ENCODE measurements around the gene NIM1K. TPM values are rescaled to one million over a fixed set of nuclear protein-coding genes. Genes with fewer than 3 reads are reported as not detected.

NIM1K gene
- total RNA-seq, 1 donor from 2014 or later: 0.51 TPM

DNA sequence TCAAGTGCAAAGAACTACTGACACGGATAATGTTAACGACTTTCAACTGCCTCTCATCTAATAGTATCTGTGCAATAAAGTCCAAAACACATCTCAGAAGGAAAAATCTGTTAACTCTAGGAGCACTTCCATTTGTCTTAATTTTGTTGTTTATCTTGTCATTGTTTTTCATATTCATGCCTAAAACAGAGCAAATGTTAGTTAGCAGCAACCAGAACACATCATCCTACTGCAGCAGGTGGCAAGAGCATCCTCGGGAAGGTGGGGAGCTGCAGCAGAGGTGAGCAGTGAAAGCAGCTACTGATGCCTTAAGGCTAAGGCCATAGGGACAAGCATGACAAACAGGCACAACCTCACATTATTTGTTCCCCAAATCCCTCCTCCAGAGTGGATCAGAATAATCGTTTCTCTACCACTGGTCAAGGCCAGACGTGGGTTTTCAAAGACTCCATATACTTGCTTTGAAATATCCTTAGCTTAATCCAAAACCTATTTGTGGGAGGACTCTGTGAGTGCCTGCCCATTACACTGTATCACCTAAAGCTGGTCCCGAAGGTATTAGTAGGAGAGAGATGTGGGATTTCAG, 120.1 kb downstream of the NIM1K start:
- H3K9me3 Mint-ChIP-seq: peaks cover 4% of the 10 kb centered on the region
- TF ChIP-seq, protein P1, sequence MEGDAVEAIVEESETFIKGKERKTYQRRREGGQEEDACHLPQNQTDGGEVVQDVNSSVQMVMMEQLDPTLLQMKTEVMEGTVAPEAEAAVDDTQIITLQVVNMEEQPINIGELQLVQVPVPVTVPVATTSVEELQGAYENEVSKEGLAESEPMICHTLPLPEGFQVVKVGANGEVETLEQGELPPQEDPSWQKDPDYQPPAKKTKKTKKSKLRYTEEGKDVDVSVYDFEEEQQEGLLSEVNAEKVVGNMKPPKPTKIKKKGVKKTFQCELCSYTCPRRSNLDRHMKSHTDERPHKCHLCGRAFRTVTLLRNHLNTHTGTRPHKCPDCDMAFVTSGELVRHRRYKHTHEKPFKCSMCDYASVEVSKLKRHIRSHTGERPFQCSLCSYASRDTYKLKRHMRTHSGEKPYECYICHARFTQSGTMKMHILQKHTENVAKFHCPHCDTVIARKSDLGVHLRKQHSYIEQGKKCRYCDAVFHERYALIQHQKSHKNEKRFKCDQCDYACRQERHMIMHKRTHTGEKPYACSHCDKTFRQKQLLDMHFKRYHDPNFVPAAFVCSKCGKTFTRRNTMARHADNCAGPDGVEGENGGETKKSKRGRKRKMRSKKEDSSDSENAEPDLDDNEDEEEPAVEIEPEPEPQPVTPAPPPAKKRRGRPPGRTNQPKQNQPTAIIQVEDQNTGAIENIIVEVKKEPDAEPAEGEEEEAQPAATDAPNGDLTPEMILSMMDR (IDR thresholded peaks at IDR 0.05): no peak
- H3K4me3 Mint-ChIP-seq: peak overlapping the region; percentile 99
- peak overlapping the region; percentile 95 for H3K27ac Mint-ChIP-seq
- DNase-seq (no peak), ATAC-seq (ENCODE audit: low read depth) (no peak)
- no peaks in the 10 kb centered on the region for H3K27me3 Mint-ChIP-seq
- intact Hi-C loops (cut with micrococcal nuclease): loop anchor here (2.0 to 5.0 kb wide), 4 partner anchors 17 to 1407 kb away; partner anchors contain the start of genes FBXO4 and RIMOC1
- peaks cover 59% of the 10 kb centered on the region for H3K4me1 Mint-ChIP-seq
- ChIA-PET POLR2A (interaction anchor here (0.5 to 4.3 kb wide), 17 partner anchors 8 to 404 kb away, joined by 3 to 117 read pairs (median 15); partner anchors contain the start of genes C5orf34, NNT, TMEM267 and ZNF131), CTCF (interaction anchor here (0.6 to 3.4 kb wide), 3 partner anchors 78 to 180 kb away, joined by 3 to 21 read pairs (median 18); partner anchors contain the start of gene TMEM267)
- peaks cover 45% of the 10 kb centered on the region for H3K36me3 Mint-ChIP-seq (ENCODE audit: low read depth)

DNA sequence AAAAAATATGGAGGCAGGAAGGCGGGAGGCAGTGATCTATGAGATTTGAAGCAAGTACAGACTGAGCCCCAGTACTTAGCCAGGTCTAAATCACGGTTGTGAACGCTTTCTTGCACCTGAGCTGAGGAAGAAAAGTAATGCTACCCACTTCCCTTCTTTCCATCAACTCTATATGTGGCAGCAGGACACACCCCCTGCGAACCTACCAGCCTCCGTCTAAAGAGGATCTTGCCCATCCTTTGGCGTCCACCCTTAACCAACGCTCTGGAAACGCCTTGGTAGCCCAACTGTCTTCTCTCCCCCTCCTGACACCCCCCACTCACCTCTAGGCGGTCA, 120.6 kb downstream of the NIM1K start:
- peaks cover 4% of the 10 kb centered on the region for H3K9me3 Mint-ChIP-seq
- DNase-seq: no peak
- CTCF ChIA-PET: interaction anchor here (0.6 to 3.4 kb wide), 3 partner anchors 77 to 180 kb away, joined by 3 to 21 read pairs (median 18); partner anchors contain the start of gene TMEM267
- peak; percentile 6 for ATAC-seq (ENCODE audit: low read depth)
- peaks cover 59% of the 10 kb centered on the region for H3K4me1 Mint-ChIP-seq
- H3K27ac Mint-ChIP-seq: peak overlapping the region; percentile 95
- peak overlapping the region; percentile 99 for H3K4me3 Mint-ChIP-seq
- TF ChIP-seq, protein P1 (IDR thresholded peaks at IDR 0.05): no peak
- H3K27me3 Mint-ChIP-seq: no peaks in the 10 kb centered on the region
- H3K36me3 Mint-ChIP-seq (ENCODE audit: low read depth): peaks cover 43% of the 10 kb centered on the region
- intact Hi-C loops (cut with micrococcal nuclease): loop anchor here (1.0 to 5.0 kb wide), 21 partner anchors 10 to 1442 kb away; partner anchors contain the start of genes ANXA2R, C5orf34, FBXO4 and NIM1K
- POLR2A ChIA-PET: interaction anchor here (0.5 to 4.3 kb wide), 21 partner anchors 8 to 1409 kb away, joined by 3 to 117 read pairs (median 12); partner anchors contain the start of genes C5orf34, NNT, RIMOC1 and TMEM267

DNA sequence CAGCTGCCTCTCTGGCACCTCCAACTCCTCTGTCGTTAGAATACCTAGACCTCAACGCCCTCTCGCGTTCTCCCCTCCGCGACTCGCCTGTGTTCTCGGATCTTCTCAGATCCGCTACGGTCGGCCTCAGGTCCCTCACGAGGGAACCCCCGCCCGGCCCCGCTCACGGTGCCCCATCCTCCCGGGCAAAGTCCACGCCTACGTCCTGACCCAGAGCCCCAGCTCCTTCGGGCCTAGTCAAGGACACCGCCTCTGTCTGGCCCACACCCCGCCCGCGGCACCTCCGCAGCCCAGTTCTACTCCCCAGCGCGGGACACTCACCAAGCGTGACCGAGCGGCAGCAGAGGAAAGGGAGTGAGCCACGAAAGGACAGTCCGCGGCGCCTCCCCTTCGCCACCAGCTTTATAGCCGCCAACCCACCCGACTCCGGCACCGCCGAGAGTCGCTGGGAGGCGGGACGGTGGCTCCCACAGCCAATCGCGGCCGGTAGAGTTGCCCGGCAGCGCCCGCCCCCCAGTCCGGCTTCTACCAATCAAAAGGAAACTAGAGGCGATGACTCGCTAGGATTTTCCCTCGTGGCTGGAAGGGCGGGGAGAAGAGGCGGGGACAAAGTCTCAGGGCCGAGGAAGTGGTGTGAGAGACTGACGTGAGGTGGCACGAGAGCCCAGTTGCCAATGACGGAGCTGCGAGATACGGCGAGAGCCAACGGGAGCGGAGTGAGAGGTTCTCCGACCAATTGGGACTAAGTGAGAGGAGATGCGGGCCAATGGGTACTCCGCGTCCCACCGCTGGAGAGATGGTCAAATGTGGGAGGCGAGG, 121.2 kb downstream of the NIM1K start, which contains the start of gene HMGCS1:
TSS of gene HMGCS1 (minus strand) at position 378 of the 819 bp plus-strand sequence. CDS start 14,447 bp downstream, outside the sequence.
- intact Hi-C loops (cut with micrococcal nuclease): loop anchor here (1.0 to 5.0 kb wide), 21 partner anchors 11 to 1443 kb away; partner anchors contain the start of genes ANXA2R, C5orf34, FBXO4 and NIM1K
- Mint-ChIP-seq H3K36me3 (ENCODE audit: low read depth) (peaks cover 38% of the 10 kb centered on the region), H3K27ac (peak within 1 kb of the TSS; percentile 95), H3K4me1 (peaks cover 55% of the 10 kb centered on the region), H3K27me3 (no peaks in the 10 kb centered on the region), H3K9me3 (peaks cover 4% of the 10 kb centered on the region), H3K4me3 (peak within 1 kb of the TSS; percentile 99)
- ChIA-PET POLR2A (interaction anchor here (0.5 to 4.3 kb wide), 27 partner anchors 9 to 1409 kb away, joined by 3 to 117 read pairs (median 6); partner anchors contain the start of genes C5orf34, NNT, RIMOC1 and TMEM267), CTCF (interaction anchor here (0.6 to 3.4 kb wide), 5 partner anchors 14 to 272 kb away, joined by 3 to 21 read pairs (median 6); partner anchors contain the start of gene TMEM267)
- ATAC-seq (ENCODE audit: low read depth) (peak; percentile 86), DNase-seq (peak; percentile 98)
- TF ChIP-seq, protein P1 (IDR thresholded peaks at IDR 0.05): no peak

DNA sequence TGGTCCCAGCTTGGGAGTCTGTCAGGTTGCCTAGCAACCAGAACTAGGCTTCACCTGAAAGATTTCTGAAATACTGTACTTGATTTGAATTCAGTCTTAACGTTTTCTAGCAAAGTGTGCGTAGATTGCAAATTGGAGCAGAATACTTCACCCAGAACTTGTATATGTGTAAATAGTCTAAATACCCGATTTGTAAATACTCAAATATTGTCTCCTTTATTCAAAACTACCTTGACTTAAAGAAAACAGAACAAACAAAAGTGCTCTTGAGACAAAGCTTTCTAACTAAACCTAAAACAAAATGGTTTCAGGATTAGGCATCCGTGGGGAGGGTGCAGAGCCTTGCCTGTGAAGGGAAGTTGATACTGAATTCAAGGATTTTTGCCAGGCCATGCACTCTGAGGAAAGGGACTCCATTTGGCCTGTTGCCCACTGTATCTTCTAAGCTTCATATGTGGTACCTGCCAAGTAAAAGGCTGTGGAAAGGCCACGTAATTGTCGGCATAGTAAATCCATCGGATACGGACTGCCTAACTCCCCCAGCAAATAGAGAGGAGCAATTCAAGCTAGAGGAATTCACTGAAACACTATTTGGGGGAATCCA, 121.9 kb downstream of the NIM1K start:
- Mint-ChIP-seq H3K4me1 (peaks cover 53% of the 10 kb centered on the region), H3K27me3 (no peaks in the 10 kb centered on the region), H3K9me3 (peaks cover 4% of the 10 kb centered on the region), H3K27ac (peak overlapping the region; percentile 95), H3K36me3 (ENCODE audit: low read depth) (peaks cover 36% of the 10 kb centered on the region), H3K4me3 (peak overlapping the region; percentile 99)
- TF ChIP-seq, protein P1 (IDR thresholded peaks at IDR 0.05): no peak
- DNase-seq (no peak), ATAC-seq (ENCODE audit: low read depth) (no peak)
- ChIA-PET CTCF (interaction anchor here (1.0 to 3.4 kb wide), 4 partner anchors 14 to 272 kb away, joined by 3 to 21 read pairs (median 12); partner anchors contain the start of gene TMEM267), POLR2A (interaction anchor here (0.7 to 4.3 kb wide), 21 partner anchors 9 to 1410 kb away, joined by 3 to 117 read pairs (median 12); partner anchors contain the start of genes C5orf34, NNT, RIMOC1 and TMEM267)
- intact Hi-C loops (cut with micrococcal nuclease): loop anchor here (1.0 to 5.0 kb wide), 21 partner anchors 12 to 1444 kb away; partner anchors contain the start of genes ANXA2R, C5orf34, FBXO4 and NIM1K
